ENCODE results near the gene SLC35D3. TPM values are rescaled to one million over a fixed set of nuclear protein-coding genes. Genes with fewer than 3 reads are reported as not detected.

Gene SLC35D3
- total and polyA plus RNA-seq, 10 of the 15 experiments (the other 5 are each of a cell fraction or from before 2014, with no cell fraction given), result not detected

- WGBS (ENCODE audit: insufficient coverage, insufficient replicate concordance, low lambda C conversion rate, missing lambda C conversion rate), result 47% methylated on average over 5 of the region's 5 CpGs
- H3K4me2 ChIP-seq (ENCODE audit: control insufficient read depth, insufficient read depth), result no peak overlapping the region
- no peaks in the 10 kb centered on the region for H3K9me3 ChIP-seq (replicated peaks; ENCODE audit: control insufficient read depth, insufficient read depth, low read length)
- no peak overlapping the region for H2AFZ ChIP-seq (ENCODE audit: control insufficient read depth, low read depth, low read length)
- POLR2A ChIA-PET, result no interaction called here
- intact Hi-C loops (cut with micrococcal nuclease; ENCODE audit: unreplicated experiment) (no loop called here), in situ Hi-C loops (cut with MboI) (no loop called here)
- ATAC-seq (no peak), DNase-seq (ENCODE audit: low read depth, low spot score) (no peak), FAIRE-seq (no peak)
- CTCF ChIA-PET, result no interaction called here
- H3K27me3 ChIP-seq (replicated peaks in 1 of 2; ENCODE audit: control insufficient read depth in 2 of 2, insufficient read depth in 2 of 2, low read length in 1 of 2), result no peaks in the 10 kb centered on the region
- SMC1A ChIA-PET (ENCODE audit: uncharacterized antibody, unreplicated experiment), result no interaction called here
- H4K20me1 ChIP-seq (ENCODE audit: control insufficient read depth, insufficient read depth), result no peaks in the 10 kb centered on the region
- RAD21 ChIA-PET (ENCODE audit: unreplicated experiment), result no interaction called here
- H3K4me1 ChIP-seq (ENCODE audit: control insufficient read depth, insufficient read depth, low read length), result peaks cover 4% of the 10 kb centered on the region; the same call in 1 of the 2 replicates
- no peak for TF ChIP-seq SMAD5 (IDR thresholded peaks at IDR 0.05; ENCODE audit: low read depth)
- TF ChIP-seq CBFB (IDR thresholded peaks at IDR 0.05; ENCODE audit: low read depth), result no peak
- no peak for TF ChIP-seq NKRF (conservative IDR thresholded peaks at IDR 0.05)
- no peak for TF ChIP-seq SRF (IDR thresholded peaks at IDR 0.05; ENCODE audit: low read depth in 2 of 2, low read length in 2 of 2)
- no peak for TF ChIP-seq PRDM15 (CRISPR knock-in tag; IDR thresholded peaks at IDR 0.05)
- no peak for TF ChIP-seq RBBP5 (conservative IDR thresholded peaks at IDR 0.05)
- no peak for TF ChIP-seq SREBF2 (IDR thresholded peaks at IDR 0.05; ENCODE audit: low read length)
- TF ChIP-seq KAT2A (conservative IDR thresholded peaks at IDR 0.05; ENCODE audit: control insufficient read depth, low read depth, low read length), result no peak
- no peak for TF ChIP-seq ZNF687 (IDR thresholded peaks at IDR 0.05)
- no peak for TF ChIP-seq HSF1 (IDR thresholded peaks at IDR 0.05; ENCODE audit: low read depth, low read length)
- TF ChIP-seq IKZF2 (IDR thresholded peaks at IDR 0.05), result no peak
- no peak for TF ChIP-seq ASH2L (IDR thresholded peaks at IDR 0.05; ENCODE audit: borderline replicate concordance, low read depth)
- no peaks in the 10 kb centered on the region for H3K79me2 ChIP-seq (ENCODE audit: control insufficient read depth, insufficient read depth, low read length)
- no peaks in the 10 kb centered on the region for H3K36me3 ChIP-seq (ENCODE audit: control insufficient read depth in 2 of 2, insufficient read depth in 2 of 2, low read length in 1 of 2)
- H3K4me3 ChIP-seq, result no peak overlapping the region
- no TSS peak for BruUV-seq (replicated peaks)
- H3K9ac ChIP-seq (ENCODE audit: control insufficient read depth, insufficient read depth, low read length), result no peak overlapping the region
- no peak overlapping the region for H3K27ac ChIP-seq (ENCODE audit: control insufficient read depth, insufficient read depth)
Measured at GRCh38 chr6:136961848-136962247, 39.7 kb downstream of the SLC35D3 start.

Data from GM12878 (cell line).